ENCODE measurements around the gene MAP3K13. TPM values are rescaled to one million over a fixed set of nuclear protein-coding genes. Genes with fewer than 3 reads are reported as not detected.
A peak's percentile ranks its signal among the peaks of the same experiment; 100 is the strongest.

The MAP3K13 gene, protein sequence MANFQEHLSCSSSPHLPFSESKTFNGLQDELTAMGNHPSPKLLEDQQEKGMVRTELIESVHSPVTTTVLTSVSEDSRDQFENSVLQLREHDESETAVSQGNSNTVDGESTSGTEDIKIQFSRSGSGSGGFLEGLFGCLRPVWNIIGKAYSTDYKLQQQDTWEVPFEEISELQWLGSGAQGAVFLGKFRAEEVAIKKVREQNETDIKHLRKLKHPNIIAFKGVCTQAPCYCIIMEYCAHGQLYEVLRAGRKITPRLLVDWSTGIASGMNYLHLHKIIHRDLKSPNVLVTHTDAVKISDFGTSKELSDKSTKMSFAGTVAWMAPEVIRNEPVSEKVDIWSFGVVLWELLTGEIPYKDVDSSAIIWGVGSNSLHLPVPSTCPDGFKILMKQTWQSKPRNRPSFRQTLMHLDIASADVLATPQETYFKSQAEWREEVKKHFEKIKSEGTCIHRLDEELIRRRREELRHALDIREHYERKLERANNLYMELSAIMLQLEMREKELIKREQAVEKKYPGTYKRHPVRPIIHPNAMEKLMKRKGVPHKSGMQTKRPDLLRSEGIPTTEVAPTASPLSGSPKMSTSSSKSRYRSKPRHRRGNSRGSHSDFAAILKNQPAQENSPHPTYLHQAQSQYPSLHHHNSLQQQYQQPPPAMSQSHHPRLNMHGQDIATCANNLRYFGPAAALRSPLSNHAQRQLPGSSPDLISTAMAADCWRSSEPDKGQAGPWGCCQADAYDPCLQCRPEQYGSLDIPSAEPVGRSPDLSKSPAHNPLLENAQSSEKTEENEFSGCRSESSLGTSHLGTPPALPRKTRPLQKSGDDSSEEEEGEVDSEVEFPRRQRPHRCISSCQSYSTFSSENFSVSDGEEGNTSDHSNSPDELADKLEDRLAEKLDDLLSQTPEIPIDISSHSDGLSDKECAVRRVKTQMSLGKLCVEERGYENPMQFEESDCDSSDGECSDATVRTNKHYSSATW
- total RNA-seq, result 21.5 and 26.8 TPM in 2 replicates

DNA sequence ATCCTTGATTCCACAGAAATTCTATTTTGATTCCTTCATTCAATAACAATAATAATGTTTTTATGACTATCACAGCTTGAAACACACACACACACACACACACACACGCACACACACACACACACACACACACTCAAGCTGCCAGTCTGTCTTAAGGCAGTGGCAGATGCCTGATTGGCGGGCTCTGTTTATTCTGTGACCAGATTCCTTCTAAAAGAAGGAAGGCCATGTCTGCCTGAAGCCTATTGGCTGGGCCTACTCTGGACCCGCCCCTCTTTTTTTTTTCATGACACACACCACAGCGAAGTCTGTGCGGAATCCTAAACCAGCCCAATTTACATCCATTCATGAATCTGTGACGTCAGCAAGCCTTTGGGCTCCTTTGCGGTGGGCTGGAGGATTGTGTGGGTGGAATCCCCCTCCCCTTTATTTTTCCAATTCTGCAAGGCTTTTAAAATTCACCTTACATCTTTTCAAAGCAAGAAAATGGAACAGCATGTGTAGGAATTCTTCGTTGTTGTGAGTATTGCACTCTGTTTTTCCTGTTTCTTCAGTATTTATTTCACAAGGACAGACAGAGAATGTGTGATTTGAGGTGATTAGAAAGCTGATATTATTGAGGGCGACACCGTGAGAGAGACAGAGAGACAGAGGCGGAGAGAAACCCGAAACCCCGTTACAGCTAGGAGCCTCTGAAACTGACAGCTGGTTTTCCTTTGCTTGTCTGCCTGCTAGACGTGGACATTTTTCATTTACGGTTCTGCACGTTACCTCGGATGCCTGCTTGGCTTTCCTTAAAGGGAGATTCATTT, at the start of gene MAP3K13:
TSS of gene MAP3K13 (plus strand) at position 287 of the 812 bp plus-strand sequence. CDS start 65,446 bp downstream, outside the sequence.
- peak; percentile 72 for DNase-seq (ENCODE audit: extremely low read depth, low read depth, low spot score)

DNA sequence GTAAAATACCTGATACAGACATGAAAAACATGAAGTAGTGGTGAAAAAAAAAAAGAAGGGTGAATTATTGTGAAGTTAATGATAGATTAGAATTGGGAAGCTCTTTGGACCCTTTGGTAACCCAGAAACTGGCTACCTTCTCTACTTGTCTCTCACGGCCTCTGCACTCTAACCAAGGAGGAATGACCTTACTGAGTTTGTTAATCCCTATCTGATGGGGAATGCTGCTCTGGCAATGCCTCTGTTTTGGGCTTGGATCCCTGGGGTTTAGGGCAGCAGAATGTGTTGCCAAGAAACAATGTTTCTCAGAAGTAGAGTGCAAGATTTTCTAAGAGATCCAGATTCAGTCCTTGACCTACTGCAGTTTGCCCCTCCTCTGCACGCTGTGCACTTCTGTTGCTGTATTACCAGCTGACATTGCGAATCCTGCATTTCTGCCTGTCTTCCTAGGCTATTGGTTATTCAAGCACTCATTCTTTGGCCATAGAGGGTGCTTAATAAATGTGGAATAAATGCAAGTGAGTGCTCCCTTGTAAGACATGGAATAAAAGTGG, 49.2 kb upstream of the MAP3K13 start:
- no peak for DNase-seq (ENCODE audit: extremely low read depth, low read depth, low spot score)

DNA sequence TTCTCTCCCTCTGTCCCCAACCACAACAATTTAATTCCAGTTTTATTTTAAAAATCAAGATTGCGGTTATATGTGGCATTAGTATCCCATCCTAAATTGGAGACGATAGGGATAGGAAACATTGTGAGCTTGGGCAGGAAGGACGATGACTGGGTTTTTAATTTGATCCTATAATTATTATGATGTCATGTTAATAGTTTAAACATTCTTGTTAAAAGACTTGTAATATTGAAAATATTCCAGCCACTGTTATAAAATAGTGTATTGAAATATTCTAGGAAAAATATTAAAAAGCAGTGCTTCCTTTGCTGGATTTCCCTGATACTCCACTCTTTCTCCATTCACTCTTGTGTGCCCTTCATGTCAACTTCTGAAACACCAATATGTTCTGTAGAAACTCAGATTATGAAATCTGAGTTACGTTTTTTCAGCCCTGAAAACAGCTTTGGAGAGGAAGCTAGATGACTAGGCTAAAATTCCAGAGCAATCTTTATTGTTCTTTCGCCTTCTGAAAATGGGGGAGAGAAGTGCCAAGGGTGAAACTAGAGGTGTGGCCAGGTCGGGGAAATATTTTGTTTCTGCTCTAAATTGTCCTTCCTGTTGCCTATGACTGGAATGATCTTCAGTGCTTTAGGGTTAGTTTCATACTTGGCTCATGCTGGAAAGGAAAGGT, 46.1 kb upstream of the MAP3K13 start:
- no peak for DNase-seq (ENCODE audit: extremely low read depth, low read depth, low spot score)

DNA sequence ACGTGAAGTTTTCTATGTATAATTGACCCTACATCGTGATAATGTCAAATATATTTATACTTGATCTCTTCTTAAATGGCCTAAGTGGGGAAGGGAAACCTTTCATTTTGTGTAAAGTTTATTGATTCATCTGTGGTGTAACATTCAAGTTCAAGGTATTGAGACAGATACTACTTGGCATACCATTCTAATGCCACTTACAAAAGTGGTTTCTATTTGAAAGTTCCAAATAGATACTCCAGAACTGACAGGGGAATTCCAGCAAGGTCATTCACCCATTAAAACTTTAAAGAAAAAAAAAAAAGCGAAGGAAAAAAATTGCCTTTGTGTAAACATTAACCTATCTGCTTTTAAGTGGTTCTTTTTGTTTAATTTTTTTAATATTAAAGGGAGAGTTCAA, 45.3 kb upstream of the MAP3K13 start:
- DNase-seq (ENCODE audit: extremely low read depth, low read depth, low spot score), result no peak

DNA sequence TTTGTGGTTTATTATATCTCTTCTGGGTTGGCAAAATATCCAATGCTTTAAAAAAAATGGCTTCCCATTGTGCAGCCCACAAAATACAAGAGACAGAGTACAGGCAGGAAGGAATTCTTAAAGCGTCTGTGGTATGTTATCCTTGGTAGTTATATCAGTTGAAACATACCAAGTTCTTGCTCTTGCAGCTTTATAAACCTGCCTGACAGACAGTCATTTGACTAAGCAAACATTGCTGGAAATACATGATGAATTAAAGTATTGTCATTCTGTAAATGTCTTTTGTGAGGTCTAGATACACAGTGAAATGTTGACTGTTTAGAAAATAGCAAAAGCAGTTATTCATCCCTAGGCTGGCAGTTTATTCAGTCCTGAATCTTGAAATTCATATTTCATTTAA, 44.8 kb upstream of the MAP3K13 start:
- no peak for DNase-seq (ENCODE audit: extremely low read depth, low read depth, low spot score)

DNA sequence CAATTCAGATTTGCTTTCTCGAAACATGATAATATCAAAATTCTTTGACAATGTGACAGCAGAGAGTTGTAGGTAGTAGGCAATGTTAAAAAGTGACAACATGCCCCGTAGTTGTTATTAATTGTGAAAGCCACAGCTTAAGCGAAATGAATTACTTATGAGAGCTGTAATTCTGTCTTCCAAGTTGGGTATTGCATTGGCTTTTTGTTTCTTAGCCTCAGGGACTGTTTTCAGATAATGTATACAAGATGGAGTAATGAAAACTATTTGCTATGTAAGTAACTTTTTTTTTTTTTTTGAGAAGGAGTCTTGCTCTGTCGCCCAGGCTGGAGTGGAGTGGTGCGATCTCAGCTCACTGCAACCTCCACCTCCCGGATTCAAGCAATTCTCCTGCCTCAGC, 43.1 kb upstream of the MAP3K13 start:
- no peak for DNase-seq (ENCODE audit: extremely low read depth, low read depth, low spot score)

DNA sequence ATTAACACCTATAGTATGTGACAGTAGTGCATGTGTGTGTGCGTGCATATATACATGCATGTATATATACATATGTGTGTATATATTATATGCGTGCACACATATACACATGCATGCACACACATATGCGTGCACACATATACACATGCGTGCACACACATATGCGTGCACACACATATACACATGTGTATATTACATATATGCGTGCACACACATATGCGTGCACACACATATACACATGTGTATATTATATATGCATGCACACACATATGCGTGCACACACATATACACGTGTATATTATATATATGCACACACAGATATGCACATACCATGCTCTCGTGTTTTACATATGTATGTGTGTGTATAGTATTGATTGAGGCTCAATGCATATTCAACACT, 42.0 kb upstream of the MAP3K13 start:
- no peak for DNase-seq (ENCODE audit: extremely low read depth, low read depth, low spot score)

DNA sequence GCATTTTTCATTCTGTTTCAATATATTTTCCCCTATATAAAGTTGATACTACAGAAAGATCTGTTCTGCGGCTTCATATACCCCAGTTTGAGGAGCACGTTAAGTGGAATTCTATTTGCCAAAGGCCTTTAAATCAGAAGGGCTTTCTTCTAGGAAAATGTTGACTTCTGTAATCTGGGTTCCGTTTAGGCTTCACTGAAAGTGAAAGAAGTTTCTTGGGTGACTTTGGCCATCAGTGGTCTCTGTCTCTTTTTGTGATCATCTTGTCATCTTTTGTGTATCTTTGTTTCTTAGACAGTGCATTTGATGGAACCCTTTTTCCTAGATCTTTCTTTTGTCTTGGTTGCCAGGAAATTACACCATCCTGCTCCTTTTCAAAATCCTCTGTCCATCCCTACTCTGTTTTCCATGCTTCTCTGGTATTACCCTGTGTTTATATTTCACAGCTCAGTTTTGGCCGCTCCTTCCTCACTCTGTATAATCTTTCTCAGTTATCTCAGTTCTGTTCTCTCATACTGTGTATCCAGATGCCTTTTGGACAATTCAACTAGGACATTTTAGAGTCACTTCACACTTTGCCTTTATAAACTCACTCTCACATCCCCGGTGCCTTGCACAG, 40.7 kb upstream of the MAP3K13 start:
- no peak for DNase-seq (ENCODE audit: extremely low read depth, low read depth, low spot score)

DNA sequence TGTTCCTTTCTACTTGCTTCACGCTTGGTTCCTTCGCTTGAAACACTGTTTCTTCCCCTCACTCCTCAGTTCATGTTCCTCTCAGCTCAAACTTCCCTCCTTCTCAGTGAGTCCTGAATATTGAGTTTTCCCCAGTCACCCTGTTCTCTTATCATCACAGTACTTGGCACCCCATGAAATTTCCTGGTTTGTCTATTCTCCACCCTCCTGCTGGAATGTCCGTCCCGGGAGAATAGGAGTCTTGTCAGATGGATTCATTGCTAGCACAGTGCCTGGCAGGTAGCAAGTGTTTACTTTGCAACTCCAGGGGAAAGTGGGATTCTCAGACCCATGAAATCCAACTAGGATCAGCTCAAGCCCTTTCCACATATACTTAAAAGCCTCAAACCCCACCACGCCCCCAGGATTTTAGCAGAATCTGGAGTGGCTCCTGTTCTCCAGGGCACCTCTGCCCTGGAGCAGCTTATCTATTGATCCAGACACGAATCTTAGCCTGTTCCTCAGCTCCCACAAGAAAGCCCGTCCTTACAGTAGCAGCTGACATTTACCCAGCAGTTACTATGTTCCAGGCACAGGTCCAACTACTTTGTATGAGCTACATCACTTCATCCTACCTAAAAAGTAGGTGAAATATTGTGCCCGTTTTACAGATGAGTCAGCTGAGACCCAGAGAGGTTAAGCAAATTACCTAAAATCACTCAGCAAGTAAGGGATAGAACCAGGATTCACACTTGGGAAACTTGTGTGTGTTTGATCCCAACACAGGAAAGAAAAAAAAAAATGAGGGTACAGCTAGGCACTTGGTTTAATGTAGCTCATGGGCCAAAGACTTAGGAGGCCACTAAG, 36.8 kb upstream of the MAP3K13 start:
- no peak for DNase-seq (ENCODE audit: extremely low read depth, low read depth, low spot score)

DNA sequence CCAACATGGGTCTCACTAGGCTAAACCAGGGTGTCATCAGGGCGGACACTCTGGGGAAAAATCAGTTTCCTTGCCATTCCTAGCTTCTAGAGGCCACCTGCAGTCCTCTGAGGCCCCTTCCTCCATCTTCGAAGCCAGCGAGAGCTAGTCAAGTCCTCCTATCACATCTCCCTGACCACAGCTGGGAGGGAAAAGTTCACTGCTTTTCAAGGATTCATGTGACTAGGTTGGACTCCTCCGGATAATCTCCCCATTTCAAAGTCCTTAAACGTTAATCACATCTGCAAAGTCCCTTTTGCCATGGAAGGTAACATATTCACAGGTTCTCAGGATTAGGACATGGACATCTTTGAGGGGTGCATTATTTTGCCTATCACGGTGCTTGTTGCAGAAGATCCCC, 35.9 kb upstream of the MAP3K13 start:
- DNase-seq (ENCODE audit: extremely low read depth, low read depth, low spot score), result no peak

DNA sequence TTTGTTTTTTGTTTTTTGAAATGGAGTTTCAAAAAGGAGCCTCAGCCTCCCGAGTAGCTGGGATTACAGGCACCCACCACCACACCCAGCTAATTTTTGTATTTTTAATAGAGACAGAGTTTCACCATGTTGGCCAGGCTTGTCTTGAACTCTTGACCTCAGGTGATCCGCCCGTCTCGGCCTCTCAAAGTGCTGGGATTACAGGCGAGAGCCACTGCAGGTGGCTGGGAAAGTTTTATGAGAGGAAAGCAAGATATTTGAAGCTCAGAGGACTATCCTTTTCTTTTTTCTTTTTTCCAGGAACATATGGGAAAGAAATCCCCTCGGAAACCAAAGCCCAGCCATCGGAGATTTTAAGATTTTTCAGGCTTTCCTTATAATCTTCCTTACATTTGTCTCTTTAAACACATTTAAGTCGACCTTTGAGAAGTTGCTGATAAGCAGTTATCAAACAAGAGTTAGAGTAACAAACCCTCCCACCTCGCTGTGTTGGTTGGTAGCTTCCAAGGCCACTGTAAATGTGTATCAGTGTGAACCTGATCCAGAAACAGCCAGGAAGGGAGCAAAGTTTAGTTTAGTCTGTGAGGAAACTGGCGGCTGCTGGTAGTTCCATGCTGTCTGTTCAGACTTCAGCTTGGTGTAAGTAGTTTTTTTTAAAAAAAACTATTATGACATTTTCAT, 34.5 kb upstream of the MAP3K13 start:
- no peak for DNase-seq (ENCODE audit: extremely low read depth, low read depth, low spot score)

DNA sequence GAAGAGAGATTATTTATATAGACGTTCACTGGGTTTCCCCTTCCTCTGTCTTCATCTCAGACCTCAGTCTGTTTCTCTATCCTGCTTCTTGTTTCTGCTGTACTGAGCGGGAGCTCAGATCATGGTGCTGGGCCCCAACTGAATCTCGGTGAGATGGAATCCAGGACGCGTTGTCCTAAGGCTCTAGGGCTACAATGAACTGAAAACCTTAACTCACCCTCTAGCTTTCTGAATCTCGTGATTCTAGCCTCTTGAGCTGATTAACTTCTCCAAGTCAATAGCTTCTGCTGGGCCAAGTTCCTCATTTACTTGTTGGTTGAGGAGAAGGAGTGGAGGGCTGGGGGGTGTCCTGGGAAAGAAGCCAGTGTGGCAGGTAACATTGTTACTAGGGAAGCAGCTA, 32.7 kb upstream of the MAP3K13 start:
- no peak for DNase-seq (ENCODE audit: extremely low read depth, low read depth, low spot score)

DNA sequence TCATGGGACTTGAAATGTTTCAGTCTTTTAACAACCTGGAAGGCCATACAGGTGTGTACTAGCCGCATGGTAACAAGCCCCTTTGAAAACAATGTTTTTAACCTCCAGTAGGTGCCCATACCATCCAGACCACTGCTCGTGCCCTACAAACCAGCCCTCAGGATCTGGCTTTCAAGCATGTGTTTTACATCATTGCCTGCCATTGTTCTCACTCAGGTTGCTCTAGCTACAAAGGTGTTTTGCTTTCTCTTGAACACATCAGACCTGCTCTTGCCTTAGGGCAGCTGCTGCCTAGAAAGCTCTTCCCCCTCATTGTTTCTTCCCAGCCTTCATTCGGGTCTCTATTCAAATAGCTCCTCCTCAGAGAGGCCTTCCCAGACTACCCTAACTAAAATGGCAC, 32.3 kb upstream of the MAP3K13 start:
- no peak for DNase-seq (ENCODE audit: extremely low read depth, low read depth, low spot score)

DNA sequence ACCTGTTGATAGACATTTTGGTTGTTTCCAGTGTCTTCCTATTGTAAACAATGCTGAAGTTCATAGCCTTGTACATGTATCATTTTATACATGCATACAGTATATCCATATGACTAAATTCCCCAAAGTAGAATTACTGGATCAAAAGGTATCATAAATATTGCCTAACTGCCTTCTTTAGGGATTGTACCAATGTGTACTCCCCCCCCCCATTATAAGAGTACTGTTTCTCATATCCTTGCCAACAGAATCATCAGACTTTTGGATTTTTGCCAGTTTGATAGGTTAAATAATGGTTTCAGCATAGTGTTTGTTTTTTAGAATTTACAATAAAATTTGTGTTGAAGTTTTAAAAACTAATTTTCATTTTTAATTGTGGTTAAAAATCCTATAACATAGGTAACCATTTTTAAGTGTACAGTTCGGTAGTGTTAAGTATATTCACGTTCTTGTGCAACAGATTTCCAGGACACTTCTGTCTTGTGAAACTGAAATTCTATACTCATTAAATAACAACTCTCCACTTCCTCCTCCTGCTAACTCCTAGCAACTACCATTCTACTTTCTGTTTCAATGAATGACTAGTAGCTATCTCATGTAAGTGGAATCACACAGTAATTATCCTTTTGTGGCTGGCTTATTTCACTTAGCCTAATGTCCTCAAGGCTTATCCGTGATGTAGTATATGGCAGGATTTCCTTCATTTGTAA, 30.8 kb upstream of the MAP3K13 start:
- no peak for DNase-seq (ENCODE audit: extremely low read depth, low read depth, low spot score)

DNA sequence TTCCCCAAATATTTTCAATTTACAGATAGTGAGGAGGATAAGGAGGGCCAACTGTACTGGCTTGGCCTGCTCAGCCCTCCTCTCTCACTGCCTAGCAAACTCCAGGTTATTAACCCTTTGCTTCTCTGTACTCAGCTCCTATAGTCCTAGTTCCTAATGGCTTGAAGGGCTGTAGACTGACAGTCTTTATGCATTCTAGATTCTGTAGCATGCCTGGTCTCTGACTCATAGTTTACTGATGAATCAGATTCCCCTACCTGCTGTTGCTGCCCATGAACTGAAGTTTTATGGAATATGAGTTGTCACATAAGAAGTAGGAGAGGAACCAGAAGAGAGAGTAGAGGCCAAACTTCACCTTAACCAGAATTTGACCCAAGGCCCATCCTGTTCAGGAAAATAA, 27.1 kb upstream of the MAP3K13 start:
- no peak for DNase-seq (ENCODE audit: extremely low read depth, low read depth, low spot score)

DNA sequence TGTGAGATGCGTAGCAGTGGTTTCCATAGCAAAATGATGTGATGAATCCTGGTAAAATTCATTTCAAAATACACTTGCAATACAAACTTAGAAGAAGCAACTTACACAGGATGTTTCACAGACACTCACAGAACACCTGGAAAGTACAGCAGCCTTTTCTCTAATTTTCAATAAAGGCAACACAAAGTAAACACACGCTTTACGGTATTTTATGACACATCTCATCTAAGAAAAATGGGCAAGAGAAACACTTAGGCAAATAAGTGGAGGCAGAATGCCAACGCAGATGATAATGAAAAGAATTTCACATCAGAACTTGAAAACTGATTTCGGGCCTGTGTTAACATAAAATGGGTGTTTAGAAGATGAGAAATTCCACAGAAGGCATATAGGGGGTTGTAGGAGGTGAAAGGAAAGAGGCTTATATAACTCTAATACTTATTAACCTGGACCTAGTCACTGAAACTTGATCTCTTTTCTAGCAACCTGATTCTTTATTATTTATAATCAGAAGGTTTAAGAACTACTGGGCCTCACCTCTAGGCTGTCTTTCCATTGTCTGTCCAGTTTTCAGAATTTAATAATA, 25.6 kb upstream of the MAP3K13 start:
- no peak for DNase-seq (ENCODE audit: extremely low read depth, low read depth, low spot score)

DNA sequence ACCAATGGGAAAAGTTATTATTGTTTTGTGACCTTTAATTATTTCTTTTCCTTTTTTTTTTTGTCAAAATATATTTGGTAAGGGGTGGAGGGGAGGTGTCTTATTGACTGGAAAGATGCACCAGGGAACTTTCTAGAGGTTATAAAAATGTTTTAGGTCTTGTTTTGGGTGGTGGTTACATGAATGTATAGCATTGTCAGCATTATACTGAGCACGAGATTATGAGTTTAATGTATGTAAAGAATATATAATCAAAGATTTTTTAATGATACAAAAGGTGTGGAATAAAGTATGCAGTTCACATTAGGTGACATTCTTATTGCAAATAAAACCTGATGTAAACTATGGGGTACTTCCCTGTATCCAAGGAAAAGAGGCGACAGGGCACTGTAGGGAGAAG, 23.0 kb upstream of the MAP3K13 start:
- DNase-seq (ENCODE audit: extremely low read depth, low read depth, low spot score), result no peak
